HG03045 (cell line): ENCODE results near the gene HSP90B1.

Experiments
- ATAC-seq: cut with Tn5 transposase; IDR thresholded peaks from one replicate; pipeline ENCODE4 v1.9.1; 2021; ENCODE audit warnings: mild to moderate bottlenecking, moderate library complexity; ENCODE audit not compliant: unreplicated experiment

Gene HSP90B1

GRCh38 chr12:103969391-103969790, 39.2 kb downstream of the HSP90B1 start:
- ATAC-seq: no peak

GRCh38 chr12:103973909-103974308, 43.7 kb downstream of the HSP90B1 start:
- ATAC-seq: no peak

- ATAC-seq: no peak
Observed at GRCh38 chr12:103975368-103975767, 45.2 kb downstream of the HSP90B1 start.

GRCh38 chr12:103978384-103978982, 48.3 kb downstream of the HSP90B1 start:
- no peak for ATAC-seq

GRCh38 chr12:103986829-103987228, 56.6 kb downstream of the HSP90B1 start:
- no peak for ATAC-seq

GRCh38 chr12:103994235-103994634, 64.0 kb downstream of the HSP90B1 start:
- no peak for ATAC-seq

- ATAC-seq: no peak
Observed at GRCh38 chr12:103996595-103996994, 66.4 kb downstream of the HSP90B1 start.

GRCh38 chr12:103997286-103997900, 67.2 kb downstream of the HSP90B1 start:
- ATAC-seq: no peak
